Chondrocyte (in vitro differentiated cells): ENCODE results near the gene NEDD4L. TPM values are rescaled to one million over a fixed set of nuclear protein-coding genes. Genes with fewer than 3 reads are reported as not detected.

Source experiments
- DNase-seq: peaks from one replicate; pipeline ENCODE4 v3.0.0; 2021; ENCODE audit warnings: mixed read lengths, low spot score
- H3K27ac Mint-ChIP-seq: one replicate; pipeline ENCODE4 v1.8.0; 2021; ENCODE audit warnings: mild to moderate bottlenecking, moderate library complexity, mixed read lengths; ENCODE audit not compliant: unreplicated experiment
- H3K27me3 Mint-ChIP-seq: 2 replicates; pipeline ENCODE4 v1.8.0; 2021; ENCODE audit warnings: low read depth, mixed read lengths
- H3K36me3 Mint-ChIP-seq: 2 replicates; pipeline ENCODE4 v1.8.0; 2021; ENCODE audit warnings: low read depth, mixed read lengths
- H3K4me1 Mint-ChIP-seq: 2 replicates; pipeline ENCODE4 v1.8.0; 2021; ENCODE audit warnings: low read depth, mild to moderate bottlenecking, mixed read lengths
- H3K4me3 Mint-ChIP-seq: one replicate; pipeline ENCODE4 v1.8.0; 2021; ENCODE audit warnings: mild to moderate bottlenecking, moderate library complexity, mixed read lengths; ENCODE audit not compliant: unreplicated experiment
- H3K9me3 Mint-ChIP-seq: 2 replicates; pipeline ENCODE4 v1.8.0; 2021; ENCODE audit warnings: low read depth, mixed read lengths
- total RNA-seq: library from RNA; stranded (reverse); gene quantifications from 3 replicates; pipeline ENCODE4 v1.2.1, GENCODE V29; 2021
- TF ChIP-seq, protein P1 (sequence below): fragments of 200-600 bp; sonication (generic); IDR thresholded peaks from 2 replicates; pipeline ENCODE4 v1.5.0; 2021; ENCODE audit warnings: antibody characterized with exemption, mild to moderate bottlenecking, moderate library complexity

The NEDD4L gene
- total RNA-seq, 1 donor from 2014 or later, result 25.8 TPM

GRCh38 chr18:58105206-58105887 is 61.3 kb downstream of the NEDD4L start:
- TF ChIP-seq, protein P1, sequence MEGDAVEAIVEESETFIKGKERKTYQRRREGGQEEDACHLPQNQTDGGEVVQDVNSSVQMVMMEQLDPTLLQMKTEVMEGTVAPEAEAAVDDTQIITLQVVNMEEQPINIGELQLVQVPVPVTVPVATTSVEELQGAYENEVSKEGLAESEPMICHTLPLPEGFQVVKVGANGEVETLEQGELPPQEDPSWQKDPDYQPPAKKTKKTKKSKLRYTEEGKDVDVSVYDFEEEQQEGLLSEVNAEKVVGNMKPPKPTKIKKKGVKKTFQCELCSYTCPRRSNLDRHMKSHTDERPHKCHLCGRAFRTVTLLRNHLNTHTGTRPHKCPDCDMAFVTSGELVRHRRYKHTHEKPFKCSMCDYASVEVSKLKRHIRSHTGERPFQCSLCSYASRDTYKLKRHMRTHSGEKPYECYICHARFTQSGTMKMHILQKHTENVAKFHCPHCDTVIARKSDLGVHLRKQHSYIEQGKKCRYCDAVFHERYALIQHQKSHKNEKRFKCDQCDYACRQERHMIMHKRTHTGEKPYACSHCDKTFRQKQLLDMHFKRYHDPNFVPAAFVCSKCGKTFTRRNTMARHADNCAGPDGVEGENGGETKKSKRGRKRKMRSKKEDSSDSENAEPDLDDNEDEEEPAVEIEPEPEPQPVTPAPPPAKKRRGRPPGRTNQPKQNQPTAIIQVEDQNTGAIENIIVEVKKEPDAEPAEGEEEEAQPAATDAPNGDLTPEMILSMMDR, result no peak
- no peak overlapping the region for H3K27ac Mint-ChIP-seq
- no peak for DNase-seq

DNA sequence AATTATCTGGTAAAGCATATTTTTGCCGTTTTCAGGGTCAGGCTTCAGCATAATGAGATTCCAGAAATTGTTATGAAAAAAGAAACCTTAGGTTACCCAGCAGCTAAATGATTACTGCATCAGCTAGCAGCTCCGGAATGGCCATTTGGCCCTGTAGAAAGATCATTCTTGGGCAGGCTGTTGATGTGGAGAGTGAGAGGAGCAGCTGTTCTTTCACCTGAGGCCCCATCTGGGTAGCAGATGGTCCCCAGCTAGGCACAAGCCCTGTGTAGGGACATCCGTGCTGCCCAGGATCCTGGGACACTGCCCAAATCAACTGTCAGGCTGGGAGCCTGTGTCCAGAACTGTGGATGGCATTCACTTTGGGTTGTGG is 61.8 kb downstream of the NEDD4L start:
- TF ChIP-seq, protein P1, result no peak
- Mint-ChIP-seq H3K36me3 (no peaks in the 10 kb centered on the region), H3K9me3 (no peaks in the 10 kb centered on the region), H3K4me3 (no peak overlapping the region), H3K27ac (no peak overlapping the region), H3K27me3 (no peaks in the 10 kb centered on the region), H3K4me1 (peaks cover 8% of the 10 kb centered on the region)
- DNase-seq, result no peak

More at GRCh38 chr18:58105206-58105887, 61.3 kb downstream of the NEDD4L start:
- Mint-ChIP-seq H3K9me3 (no peaks in the 10 kb centered on the region), H3K4me1 (peaks cover 8% of the 10 kb centered on the region), H3K36me3 (no peaks in the 10 kb centered on the region), H3K27me3 (no peaks in the 10 kb centered on the region), H3K4me3 (no peak overlapping the region)

- no peak overlapping the region for H3K27ac Mint-ChIP-seq
Measured at GRCh38 chr18:58106289-58107070, 62.5 kb downstream of the NEDD4L start.

GRCh38 chr18:58109256-58109655 is 65.2 kb downstream of the NEDD4L start:
- no peaks in the 10 kb centered on the region for H3K27me3 Mint-ChIP-seq
- no peak overlapping the region for H3K4me3 Mint-ChIP-seq
- peaks cover 3% of the 10 kb centered on the region for H3K4me1 Mint-ChIP-seq
- no peak for DNase-seq
- no peaks in the 10 kb centered on the region for H3K9me3 Mint-ChIP-seq
- TF ChIP-seq, protein P1, result no peak
- no peak overlapping the region for H3K27ac Mint-ChIP-seq
- H3K36me3 Mint-ChIP-seq, result no peaks in the 10 kb centered on the region

More at GRCh38 chr18:58106289-58107070, 62.5 kb downstream of the NEDD4L start:
- Mint-ChIP-seq H3K36me3 (no peaks in the 10 kb centered on the region), H3K4me1 (peaks cover 8% of the 10 kb centered on the region), H3K27me3 (no peaks in the 10 kb centered on the region), H3K4me3 (no peak overlapping the region), H3K9me3 (no peaks in the 10 kb centered on the region)
- no peak for DNase-seq
- TF ChIP-seq, protein P1, result no peak

GRCh38 chr18:58110398-58110797 is 66.4 kb downstream of the NEDD4L start:
- DNase-seq, result no peak
- Mint-ChIP-seq H3K4me1 (peaks cover 3% of the 10 kb centered on the region), H3K27me3 (no peaks in the 10 kb centered on the region), H3K36me3 (no peaks in the 10 kb centered on the region), H3K9me3 (no peaks in the 10 kb centered on the region), H3K27ac (no peak overlapping the region), H3K4me3 (no peak overlapping the region)
- TF ChIP-seq, protein P1, result no peak
